HEK293 (cell line): Measurements from ENCODE around the gene ABHD17C.
A peak's percentile ranks its signal among the peaks of the same experiment; 100 is the strongest.

Experiments
- BCL11B ChIP-seq: fragments of 450-650 bp; formaldehyde crosslinking; IDR thresholded peaks from 2 replicates; pipeline ENCODE4 v1.5.1; 2016; ENCODE audit warnings: low read depth, missing biosample characterization, missing genetic modification characterization
- GLI2 ChIP-seq: fragments of 450-650 bp; formaldehyde crosslinking; IDR thresholded peaks from 2 replicates; pipeline ENCODE4; 2017; ENCODE audit warnings: missing biosample characterization, missing genetic modification characterization, low read depth, borderline replicate concordance
- HIC1 ChIP-seq: fragments of 450-650 bp; formaldehyde crosslinking; IDR thresholded peaks from 2 replicates; pipeline ENCODE4 v1.5.1; 2016; ENCODE audit warnings: missing biosample characterization, missing genetic modification characterization
- HOXD13 ChIP-seq: sonication (generic); formaldehyde crosslinking; IDR thresholded peaks from 2 replicates; pipeline ENCODE4 v1.8.0; 2022; ENCODE audit warnings: missing genetic modification reagents, borderline replicate concordance
- KLF17 ChIP-seq: fragments of 450-650 bp; formaldehyde crosslinking; IDR thresholded peaks from 2 replicates; pipeline ENCODE4 v1.5.1; 2016; ENCODE audit warnings: missing biosample characterization, missing genetic modification characterization
- MZF1 ChIP-seq: fragments of 450-650 bp; formaldehyde crosslinking; IDR thresholded peaks from 2 replicates; pipeline ENCODE4 v1.5.1; 2017; ENCODE audit warnings: missing biosample characterization, missing genetic modification characterization, borderline replicate concordance
- PATZ1 ChIP-seq: fragments of 450-650 bp; formaldehyde crosslinking; IDR thresholded peaks from 2 replicates; pipeline ENCODE4 v1.5.1; 2016; ENCODE audit warnings: missing biosample characterization, missing genetic modification characterization
- PRDM10 ChIP-seq: fragments of 450-650 bp; formaldehyde crosslinking; IDR thresholded peaks from 2 replicates; pipeline ENCODE4 v1.5.1; 2016; ENCODE audit warnings: missing biosample characterization, missing genetic modification characterization
- PRDM4 ChIP-seq: fragments of 450-650 bp; formaldehyde crosslinking; IDR thresholded peaks from 2 replicates; pipeline ENCODE4 v1.5.1; 2017; ENCODE audit warnings: missing biosample characterization, missing genetic modification characterization
- SALL2 ChIP-seq: fragments of 450-650 bp; formaldehyde crosslinking; IDR thresholded peaks from 2 replicates; pipeline ENCODE4 v1.5.0; 2017; ENCODE audit warnings: missing biosample characterization, mild to moderate bottlenecking, missing genetic modification characterization, borderline replicate concordance
- WT1 ChIP-seq: fragments of 450-650 bp; formaldehyde crosslinking; IDR thresholded peaks from 2 replicates; pipeline ENCODE4 v1.5.1; 2016; ENCODE audit warnings: missing biosample characterization, missing genetic modification characterization
- ZBTB48 ChIP-seq: fragments of 450-650 bp; formaldehyde crosslinking; IDR thresholded peaks from 2 replicates; pipeline ENCODE4 v1.5.1; 2016; ENCODE audit warnings: missing biosample characterization, missing genetic modification characterization
- ZBTB8A ChIP-seq: fragments of 450-650 bp; formaldehyde crosslinking; IDR thresholded peaks from 2 replicates; pipeline ENCODE4 v1.5.1; 2016; ENCODE audit warnings: missing biosample characterization, missing genetic modification characterization
- ZNF184 ChIP-seq: fragments of 450-650 bp; IDR thresholded peaks from 2 replicates; pipeline ENCODE4 v1.5.1; 2018; ENCODE audit warnings: missing biosample characterization, mild to moderate bottlenecking, missing genetic modification characterization
- ZNF2 ChIP-seq: fragments of 450-650 bp; formaldehyde crosslinking; IDR thresholded peaks from 2 replicates; pipeline ENCODE4 v1.5.1; 2016; ENCODE audit warnings: missing biosample characterization, missing genetic modification characterization
- ZNF221 ChIP-seq: fragments of 450-650 bp; formaldehyde crosslinking; IDR thresholded peaks from 2 replicates; pipeline ENCODE4 v1.5.1; 2017; ENCODE audit warnings: missing biosample characterization, missing genetic modification characterization, borderline replicate concordance
- ZNF274 ChIP-seq, 2 experiments: fragments of 200-500 bp in 1 of 2; fragments of 450-650 bp in 1 of 2; sonication (Bioruptor generic) in 1 of 2; formaldehyde crosslinking in 1 of 2; IDR thresholded peaks; 2 replicates each; pipeline versions ENCODE4 v1.5.1 to v1.6.1; 2014 to 2016; ENCODE audit warnings: borderline replicate concordance in 1 of 2, inconsistent platforms in 1 of 2, low read length in 1 of 2, missing biosample characterization in 1 of 2, missing genetic modification characterization in 1 of 2
- ZNF292 ChIP-seq: fragments of 450-650 bp; formaldehyde crosslinking; IDR thresholded peaks from 2 replicates; pipeline ENCODE4 v1.5.1; 2016; ENCODE audit warnings: low read depth, missing biosample characterization, missing genetic modification characterization, borderline replicate concordance
- ZNF335 ChIP-seq: fragments of 450-650 bp; formaldehyde crosslinking; conservative IDR thresholded peaks from 2 replicates; pipeline ENCODE4 v1.5.1; 2016; ENCODE audit warnings: missing biosample characterization, missing genetic modification characterization
- ZNF423 ChIP-seq: fragments of 450-650 bp; formaldehyde crosslinking; IDR thresholded peaks from 2 replicates; pipeline ENCODE4 v1.5.1; 2016; ENCODE audit warnings: missing biosample characterization, missing genetic modification characterization
- ZNF521 ChIP-seq: fragments of 450-650 bp; formaldehyde crosslinking; IDR thresholded peaks from 2 replicates; pipeline ENCODE4 v1.5.1; 2017; ENCODE audit warnings: missing biosample characterization, mild to moderate bottlenecking, missing genetic modification characterization
- ZNF529 ChIP-seq: fragments of 450-650 bp; formaldehyde crosslinking; IDR thresholded peaks from 2 replicates; pipeline ENCODE4 v1.5.1; 2017; ENCODE audit warnings: missing genetic modification characterization, missing biosample characterization; ENCODE audit not compliant: insufficient replicate concordance
- ZNF548 ChIP-seq: fragments of 450-650 bp; formaldehyde crosslinking; IDR thresholded peaks from 2 replicates; pipeline ENCODE4 v1.5.1; 2016; ENCODE audit warnings: missing biosample characterization, missing genetic modification characterization
- ZNF561 ChIP-seq: fragments of 450-650 bp; IDR thresholded peaks from 2 replicates; pipeline ENCODE4 v1.5.1; 2018; ENCODE audit warnings: missing biosample characterization, missing genetic modification characterization, borderline replicate concordance
- ZNF571 ChIP-seq: fragments of 450-650 bp; formaldehyde crosslinking; IDR thresholded peaks from 2 replicates; pipeline ENCODE4 v1.5.0; 2017; ENCODE audit warnings: missing biosample characterization, missing genetic modification characterization
- ZNF670 ChIP-seq: fragments of 450-650 bp; formaldehyde crosslinking; IDR thresholded peaks from 2 replicates; pipeline ENCODE4 v1.5.1; 2016; ENCODE audit warnings: missing biosample characterization, missing genetic modification characterization, low read depth
- ZNF792 ChIP-seq: fragments of 450-650 bp; formaldehyde crosslinking; IDR thresholded peaks from 2 replicates; pipeline ENCODE4 v1.5.1; 2016; ENCODE audit warnings: missing biosample characterization, missing genetic modification characterization

The ABHD17C gene

GRCh38 chr15:80747317-80748053 is 52.4 kb downstream of the ABHD17C start (continued):
- no peak for TF ChIP-seq ZNF221 (tag by site-specific recombination)
- no peak for TF ChIP-seq ZNF292 (tag by site-specific recombination)
- no peak for TF ChIP-seq ZNF548 (tag by site-specific recombination)
- TF ChIP-seq PRDM4 (tag by site-specific recombination) = no peak
- TF ChIP-seq ZNF792 (tag by site-specific recombination) = no peak
- no peak for TF ChIP-seq HOXD13 (CRISPR knock-in tag)
- no peak for TF ChIP-seq ZNF529
- no peak for TF ChIP-seq KLF17 (tag by site-specific recombination)
- no peak for TF ChIP-seq ZNF571
- no peak for TF ChIP-seq HIC1 (tag by site-specific recombination)
- no peak for TF ChIP-seq GLI2 (tag by site-specific recombination)
- TF ChIP-seq BCL11B (tag by site-specific recombination) = 0 out of 2 replicates have a peak, but pooled peaks have one; percentile 17
- TF ChIP-seq MZF1 (tag by site-specific recombination) = no peak
- peak; percentile 66; the same call in 1 of the 2 replicates for TF ChIP-seq ZBTB8A (tag by site-specific recombination)
- no peak for TF ChIP-seq ZNF423 (tag by site-specific recombination)
- TF ChIP-seq ZNF561 = 0 out of 2 replicates have a peak, but pooled peaks have one; percentile 31
- peak; percentile 61 for TF ChIP-seq PATZ1 (tag by site-specific recombination)
- peak; percentile 63 for TF ChIP-seq ZNF335 (tag by site-specific recombination)
- TF ChIP-seq ZNF274 (IDR thresholded peaks at IDR 0.05; ENCODE audit: low read length) = no peak
- TF ChIP-seq ZNF274 (tag by site-specific recombination; IDR thresholded peaks at IDR 0.05; ENCODE audit: borderline replicate concordance) = no peak
- no peak for TF ChIP-seq ZNF2 (tag by site-specific recombination)
- TF ChIP-seq WT1 = no peak
- no peak for TF ChIP-seq SALL2 (tag by site-specific recombination)
- TF ChIP-seq ZNF184 (tag by site-specific recombination) = no peak
- TF ChIP-seq ZNF670 = no peak
- no peak for TF ChIP-seq ZBTB48 (tag by site-specific recombination)
- TF ChIP-seq ZNF521 (tag by site-specific recombination) = no peak
- peak; percentile 21; the same call in 1 of the 2 replicates for TF ChIP-seq PRDM10 (tag by site-specific recombination)
